ENCODE data around the gene BCAN.
"Not testable (repeated sequence)": the region's sequence is repeated elsewhere in the genome, so short reads cannot be mapped to it uniquely, and the experiment has no call there.

The BCAN gene

GRCh38 chr1:156627313-156627880 lies 14.5 kb upstream of the BCAN start:
- H3K4me3 Mint-ChIP-seq, result no peak overlapping the region
- no peak for ATAC-seq
- no peak overlapping the region for H3K27ac Mint-ChIP-seq
- peaks cover 15% of the 10 kb centered on the region for H3K4me1 Mint-ChIP-seq
- H3K27me3 Mint-ChIP-seq, result peaks cover 52% of the 10 kb centered on the region
- no peaks in the 10 kb centered on the region for H3K9me3 Mint-ChIP-seq
- H3K36me3 Mint-ChIP-seq, result no peaks in the 10 kb centered on the region

- no peaks in the 10 kb centered on the region for H3K9me3 Mint-ChIP-seq
- H3K4me1 Mint-ChIP-seq, result peaks cover 9% of the 10 kb centered on the region
- no peak overlapping the region for H3K4me3 Mint-ChIP-seq
- H3K36me3 Mint-ChIP-seq, result no peaks in the 10 kb centered on the region
- H3K27ac Mint-ChIP-seq, result no peak overlapping the region
- no peak for ATAC-seq
- peaks cover 58% of the 10 kb centered on the region for H3K27me3 Mint-ChIP-seq
Observed at GRCh38 chr1:156629823-156630449, 12.0 kb upstream of the BCAN start.

GRCh38 chr1:156631152-156631551 lies 10.8 kb upstream of the BCAN start:
- H3K27ac Mint-ChIP-seq, result not testable (repeated sequence)

GRCh38 chr1:156632355-156632754 lies 9.6 kb upstream of the BCAN start:
- H3K4me1 Mint-ChIP-seq, result no peaks in the 10 kb centered on the region
- peaks cover 62% of the 10 kb centered on the region for H3K27me3 Mint-ChIP-seq
- no peak for ATAC-seq
- no peaks in the 10 kb centered on the region for H3K9me3 Mint-ChIP-seq
- H3K36me3 Mint-ChIP-seq, result no peaks in the 10 kb centered on the region
- H3K27ac Mint-ChIP-seq, result no peak overlapping the region
- no peak overlapping the region for H3K4me3 Mint-ChIP-seq

More at GRCh38 chr1:156631152-156631551, 10.8 kb upstream of the BCAN start:
- not testable (repeated sequence) for H3K9me3 Mint-ChIP-seq, H3K4me1 Mint-ChIP-seq, ATAC-seq, H3K4me3 Mint-ChIP-seq, H3K36me3 Mint-ChIP-seq
- peaks cover 52% of the 10 kb centered on the region for H3K27me3 Mint-ChIP-seq

GRCh38 chr1:156638189-156638985 lies 3.5 kb upstream of the BCAN start:
- no peaks in the 10 kb centered on the region for H3K9me3 Mint-ChIP-seq
- no peaks in the 10 kb centered on the region for H3K36me3 Mint-ChIP-seq
- peaks cover 91% of the 10 kb centered on the region for H3K27me3 Mint-ChIP-seq
- H3K27ac Mint-ChIP-seq, result no peak overlapping the region
- no peak for ATAC-seq
- no peak overlapping the region for H3K4me3 Mint-ChIP-seq
- peaks cover 23% of the 10 kb centered on the region for H3K4me1 Mint-ChIP-seq

- Mint-ChIP-seq H3K9me3 (no peaks in the 10 kb centered on the region), H3K36me3 (no peaks in the 10 kb centered on the region), H3K27me3 (peaks cover 92% of the 10 kb centered on the region), H3K4me3 (no peak overlapping the region), H3K27ac (no peak overlapping the region), H3K4me1 (peaks cover 30% of the 10 kb centered on the region)
- ATAC-seq, result no peak
Observed at GRCh38 chr1:156639601-156640101, 2.3 kb upstream of the BCAN start.

GRCh38 chr1:156640842-156641706 lies 843 bp upstream of the BCAN start:
- Mint-ChIP-seq H3K27me3 (peaks cover 97% of the 10 kb centered on the region), H3K9me3 (no peaks in the 10 kb centered on the region), H3K4me3 (no peak overlapping the region), H3K27ac (no peak overlapping the region), H3K4me1 (peaks cover 30% of the 10 kb centered on the region), H3K36me3 (no peaks in the 10 kb centered on the region)
- no peak for ATAC-seq

GRCh38 chr1:156642265-156643048 lies 540 bp downstream of the BCAN start:
- Mint-ChIP-seq H3K36me3 (no peaks in the 10 kb centered on the region), H3K9me3 (no peaks in the 10 kb centered on the region), H3K27ac (no peak overlapping the region), H3K27me3 (peaks cover 99% of the 10 kb centered on the region), H3K4me3 (peak overlapping the region; percentile 67), H3K4me1 (peaks cover 30% of the 10 kb centered on the region)
- no peak for ATAC-seq

GRCh38 chr1:156643049-156643777 lies 1.3 kb downstream of the BCAN start:
- H3K27ac Mint-ChIP-seq, result no peak overlapping the region
- peaks cover 100% of the 10 kb centered on the region for H3K27me3 Mint-ChIP-seq
- H3K4me3 Mint-ChIP-seq, result no peak overlapping the region
- peaks cover 30% of the 10 kb centered on the region for H3K4me1 Mint-ChIP-seq
- no peak for ATAC-seq
- no peaks in the 10 kb centered on the region for H3K9me3 Mint-ChIP-seq
- H3K36me3 Mint-ChIP-seq, result no peaks in the 10 kb centered on the region

- Mint-ChIP-seq H3K4me1 (peaks cover 30% of the 10 kb centered on the region), H3K27ac (no peak overlapping the region), H3K9me3 (no peaks in the 10 kb centered on the region), H3K36me3 (no peaks in the 10 kb centered on the region), H3K27me3 (peaks cover 100% of the 10 kb centered on the region), H3K4me3 (no peak overlapping the region)
- peak; percentile 81 for ATAC-seq
Observed at GRCh38 chr1:156643778-156644092, 1.8 kb downstream of the BCAN start.

- Mint-ChIP-seq H3K9me3 (no peaks in the 10 kb centered on the region), H3K4me1 (peaks cover 30% of the 10 kb centered on the region), H3K4me3 (no peak overlapping the region), H3K27ac (no peak overlapping the region), H3K36me3 (no peaks in the 10 kb centered on the region), H3K27me3 (peaks cover 100% of the 10 kb centered on the region)
- ATAC-seq, result no peak
Observed at GRCh38 chr1:156644146-156644545, 2.2 kb downstream of the BCAN start.

- Mint-ChIP-seq H3K4me3 (no peak overlapping the region), H3K27me3 (peaks cover 99% of the 10 kb centered on the region)
Observed at GRCh38 chr1:156644640-156645039, 2.7 kb downstream of the BCAN start.

GRCh38 chr1:156645056-156645455 lies 3.1 kb downstream of the BCAN start:
- H3K27ac Mint-ChIP-seq, result no peak overlapping the region
- peaks cover 30% of the 10 kb centered on the region for H3K4me1 Mint-ChIP-seq
- no peak for ATAC-seq
- no peaks in the 10 kb centered on the region for H3K36me3 Mint-ChIP-seq
- peaks cover 99% of the 10 kb centered on the region for H3K27me3 Mint-ChIP-seq
- H3K9me3 Mint-ChIP-seq, result no peaks in the 10 kb centered on the region
- no peak overlapping the region for H3K4me3 Mint-ChIP-seq

More at GRCh38 chr1:156644640-156645039, 2.7 kb downstream of the BCAN start:
- Mint-ChIP-seq H3K9me3 (no peaks in the 10 kb centered on the region), H3K36me3 (no peaks in the 10 kb centered on the region), H3K4me1 (peaks cover 30% of the 10 kb centered on the region), H3K27ac (no peak overlapping the region)
- no peak for ATAC-seq

GRCh38 chr1:156645666-156646065 lies 3.7 kb downstream of the BCAN start:
- Mint-ChIP-seq H3K27me3 (peaks cover 96% of the 10 kb centered on the region), H3K4me1 (peaks cover 29% of the 10 kb centered on the region), H3K4me3 (no peak overlapping the region), H3K27ac (no peak overlapping the region), H3K36me3 (no peaks in the 10 kb centered on the region), H3K9me3 (no peaks in the 10 kb centered on the region)
- no peak for ATAC-seq

Measured in stimulated activated memory B cell treated with anti-CD40 and anti-IgM and Interleukin-4, amounts not matched to agents 10 μg/mL and 1 μg/mL and 100 μg/mL, for 72 hours (primary cell).